ENCODE results near the gene FBXO15.

DNA sequence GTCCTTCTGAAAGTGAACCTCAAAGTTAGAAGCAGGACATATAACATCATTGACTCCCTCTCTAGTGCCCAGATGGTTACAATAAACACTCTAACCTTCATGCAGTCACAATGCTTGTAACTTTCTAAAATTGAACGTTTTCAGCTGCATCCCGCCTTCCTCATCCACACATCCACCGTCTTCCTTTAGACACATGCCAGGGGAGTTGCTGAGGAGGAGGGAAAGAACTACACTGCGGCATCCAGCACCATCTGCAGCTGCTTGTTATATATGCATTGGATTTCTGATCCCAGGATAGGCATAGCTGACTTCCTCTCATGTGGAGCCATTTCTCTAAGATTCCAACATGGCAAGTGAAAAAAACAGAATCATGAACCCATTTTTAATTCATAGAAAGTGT is 96.8 kb downstream of the FBXO15 start:
- TF ChIP-seq, protein P1, sequence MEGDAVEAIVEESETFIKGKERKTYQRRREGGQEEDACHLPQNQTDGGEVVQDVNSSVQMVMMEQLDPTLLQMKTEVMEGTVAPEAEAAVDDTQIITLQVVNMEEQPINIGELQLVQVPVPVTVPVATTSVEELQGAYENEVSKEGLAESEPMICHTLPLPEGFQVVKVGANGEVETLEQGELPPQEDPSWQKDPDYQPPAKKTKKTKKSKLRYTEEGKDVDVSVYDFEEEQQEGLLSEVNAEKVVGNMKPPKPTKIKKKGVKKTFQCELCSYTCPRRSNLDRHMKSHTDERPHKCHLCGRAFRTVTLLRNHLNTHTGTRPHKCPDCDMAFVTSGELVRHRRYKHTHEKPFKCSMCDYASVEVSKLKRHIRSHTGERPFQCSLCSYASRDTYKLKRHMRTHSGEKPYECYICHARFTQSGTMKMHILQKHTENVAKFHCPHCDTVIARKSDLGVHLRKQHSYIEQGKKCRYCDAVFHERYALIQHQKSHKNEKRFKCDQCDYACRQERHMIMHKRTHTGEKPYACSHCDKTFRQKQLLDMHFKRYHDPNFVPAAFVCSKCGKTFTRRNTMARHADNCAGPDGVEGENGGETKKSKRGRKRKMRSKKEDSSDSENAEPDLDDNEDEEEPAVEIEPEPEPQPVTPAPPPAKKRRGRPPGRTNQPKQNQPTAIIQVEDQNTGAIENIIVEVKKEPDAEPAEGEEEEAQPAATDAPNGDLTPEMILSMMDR (IDR thresholded peaks at IDR 0.05), result no peak
- no peak for TF ChIP-seq POLR2A (IDR thresholded peaks at IDR 0.05)

Measured in thyroid gland (tissue), 4 donors.